ENCODE results near the gene PREX1.

PREX1 gene

GRCh38 chr20:48702455-48702913 lies 125.3 kb downstream of the PREX1 start:
- DNase-seq (ENCODE audit: low read depth in 2 of 2) = no peak

- no peak for DNase-seq (ENCODE audit: low read depth in 2 of 2)
Measured at GRCh38 chr20:48701702-48702101, 126.1 kb downstream of the PREX1 start.

- DNase-seq (ENCODE audit: low read depth in 2 of 2) = no peak
Measured at GRCh38 chr20:48698507-48699267, 129.1 kb downstream of the PREX1 start.

- DNase-seq (ENCODE audit: low read depth in 2 of 2) = no peak
Measured at GRCh38 chr20:48697845-48698491, 129.8 kb downstream of the PREX1 start.

GRCh38 chr20:48696671-48697070 lies 131.1 kb downstream of the PREX1 start:
- no peak for DNase-seq (ENCODE audit: low read depth in 2 of 2)

GRCh38 chr20:48695738-48696137 lies 132.1 kb downstream of the PREX1 start:
- DNase-seq (ENCODE audit: low read depth in 2 of 2) = no peak

- DNase-seq (ENCODE audit: low read depth in 2 of 2) = no peak
Measured at GRCh38 chr20:48695255-48695654, 132.5 kb downstream of the PREX1 start.

GRCh38 chr20:48694381-48694865 lies 133.4 kb downstream of the PREX1 start:
- DNase-seq (ENCODE audit: low read depth in 2 of 2) = no peak

- DNase-seq (ENCODE audit: low read depth in 2 of 2) = no peak
Measured at GRCh38 chr20:48691523-48691922, 136.3 kb downstream of the PREX1 start.

GRCh38 chr20:48690888-48691287 lies 136.9 kb downstream of the PREX1 start:
- DNase-seq (ENCODE audit: low read depth in 2 of 2) = no peak

GRCh38 chr20:48689874-48690571 lies 137.8 kb downstream of the PREX1 start:
- DNase-seq (ENCODE audit: low read depth in 2 of 2) = no peak

- DNase-seq (ENCODE audit: low read depth in 2 of 2) = no peak
Measured at GRCh38 chr20:48689388-48689787, 138.4 kb downstream of the PREX1 start.

- DNase-seq (ENCODE audit: low read depth in 2 of 2) = no peak
Measured at GRCh38 chr20:48688579-48688978, 139.2 kb downstream of the PREX1 start.

GRCh38 chr20:48687117-48687800 lies 140.5 kb downstream of the PREX1 start:
- no peak for DNase-seq (ENCODE audit: low read depth in 2 of 2)

GRCh38 chr20:48686238-48687116 lies 141.3 kb downstream of the PREX1 start:
- no peak for DNase-seq (ENCODE audit: low read depth in 2 of 2)

- DNase-seq (ENCODE audit: low read depth in 2 of 2) = no peak
Measured at GRCh38 chr20:48685300-48685699, 142.5 kb downstream of the PREX1 start.

- no peak for DNase-seq (ENCODE audit: low read depth in 2 of 2)
Measured at GRCh38 chr20:48684501-48685041, 143.2 kb downstream of the PREX1 start.

- no peak for DNase-seq (ENCODE audit: low read depth in 2 of 2)
Measured at GRCh38 chr20:48683467-48684175, 144.2 kb downstream of the PREX1 start.

GRCh38 chr20:48682529-48683363 lies 145.1 kb downstream of the PREX1 start:
- DNase-seq (ENCODE audit: low read depth in 2 of 2) = no peak

All from stimulated activated CD8-positive, alpha-beta memory T cell treated with anti-CD3 and anti-CD28 coated beads, Interleukin-2, amount 100 ng/mL, for 48 hours (primary cell).